Dendritic cell treated with granulocyte-macrophage colony-stimulating factor and Interleukin-4, amounts not matched to agents 40 ng/mL and 50 ng/mL, for 4 days (primary cell): Measurements from ENCODE around the gene DUOXA1.
A peak's percentile ranks its signal among the peaks of the same experiment; 100 is the strongest.

Experiments used
- H3K27ac Mint-ChIP-seq: one replicate; pipeline ENCODE4 v1.8.0; 2022; ENCODE audit warnings: mild to moderate bottlenecking, mixed read lengths
- H3K27me3 Mint-ChIP-seq: one replicate; pipeline ENCODE4 v1.8.0; 2022; ENCODE audit warnings: mild to moderate bottlenecking, mixed read lengths
- H3K36me3 Mint-ChIP-seq: one replicate; pipeline ENCODE4 v1.8.0; 2022; ENCODE audit warnings: low read depth, mixed read lengths
- H3K4me1 Mint-ChIP-seq: one replicate; pipeline ENCODE4 v1.8.0; 2022; ENCODE audit warnings: low read depth, mixed read lengths
- H3K4me3 Mint-ChIP-seq: one replicate; pipeline ENCODE4 v1.8.0; 2022; ENCODE audit warnings: mild to moderate bottlenecking, moderate library complexity, mixed read lengths
- H3K9me3 Mint-ChIP-seq: one replicate; pipeline ENCODE4 v1.8.0; 2022; ENCODE audit warnings: mixed read lengths
- intact Hi-C: fragments of 100-400 bp; cut with micrococcal nuclease; formaldehyde crosslinking; loops from one replicate; pipeline ENCODE4 v1.15.0; 2022

Gene DUOXA1

GRCh38 chr15:45132844-45133560 is 3.3 kb upstream of the DUOXA1 start:
- Mint-ChIP-seq H3K4me1 (peaks cover 30% of the 10 kb centered on the region), H3K27ac (no peak overlapping the region), H3K4me3 (no peak overlapping the region), H3K27me3 (peaks cover 85% of the 10 kb centered on the region), H3K9me3 (no peaks in the 10 kb centered on the region), H3K36me3 (peaks cover 32% of the 10 kb centered on the region)
- intact Hi-C loops = no loop called here

- Mint-ChIP-seq H3K36me3 (peaks cover 27% of the 10 kb centered on the region), H3K27ac (no peak overlapping the region), H3K4me3 (no peak overlapping the region), H3K27me3 (peaks cover 84% of the 10 kb centered on the region), H3K9me3 (no peaks in the 10 kb centered on the region), H3K4me1 (peaks cover 32% of the 10 kb centered on the region)
- intact Hi-C loops = no loop called here
Measured at GRCh38 chr15:45131510-45131909, 1.8 kb upstream of the DUOXA1 start.

GRCh38 chr15:45130291-45131000 is 767 bp upstream of the DUOXA1 start:
- Mint-ChIP-seq H3K4me1 (peaks cover 32% of the 10 kb centered on the region), H3K4me3 (peak overlapping the region; percentile 77), H3K36me3 (peaks cover 27% of the 10 kb centered on the region), H3K27me3 (peaks cover 88% of the 10 kb centered on the region), H3K9me3 (no peaks in the 10 kb centered on the region), H3K27ac (peak overlapping the region; percentile 52)
- intact Hi-C loops = no loop called here

GRCh38 chr15:45128971-45129639 is 574 bp downstream of the DUOXA1 start:
- Mint-ChIP-seq H3K4me1 (peaks cover 24% of the 10 kb centered on the region), H3K9me3 (no peaks in the 10 kb centered on the region), H3K36me3 (peaks cover 19% of the 10 kb centered on the region), H3K27ac (peak overlapping the region; percentile 52), H3K27me3 (peaks cover 86% of the 10 kb centered on the region), H3K4me3 (peak overlapping the region; percentile 77)
- intact Hi-C loops = loop anchor here (5.0 kb wide), 1 partner anchor 33 kb away; no protein-coding TSS in a partner anchor

- Mint-ChIP-seq H3K27me3 (peaks cover 72% of the 10 kb centered on the region), H3K36me3 (peaks cover 4% of the 10 kb centered on the region), H3K4me1 (peaks cover 29% of the 10 kb centered on the region), H3K9me3 (no peaks in the 10 kb centered on the region), H3K4me3 (no peak overlapping the region), H3K27ac (no peak overlapping the region)
- intact Hi-C loops = loop anchor here (5.0 kb wide), 1 partner anchor 36 kb away; no protein-coding TSS in a partner anchor
Measured at GRCh38 chr15:45126535-45127158, 3.0 kb downstream of the DUOXA1 start.

- H3K27me3 Mint-ChIP-seq = peaks cover 56% of the 10 kb centered on the region
- H3K36me3 Mint-ChIP-seq = peaks cover 26% of the 10 kb centered on the region
- H3K27ac Mint-ChIP-seq = no peak overlapping the region
- intact Hi-C loops = no loop called here
- H3K9me3 Mint-ChIP-seq = no peaks in the 10 kb centered on the region
- peaks cover 13% of the 10 kb centered on the region for H3K4me1 Mint-ChIP-seq
- H3K4me3 Mint-ChIP-seq = no peak overlapping the region
Measured at GRCh38 chr15:45123397-45123796, 6.3 kb downstream of the DUOXA1 start.

- Mint-ChIP-seq H3K27ac (no peak overlapping the region), H3K36me3 (peaks cover 31% of the 10 kb centered on the region), H3K27me3 (peaks cover 55% of the 10 kb centered on the region), H3K4me1 (peaks cover 14% of the 10 kb centered on the region), H3K9me3 (no peaks in the 10 kb centered on the region), H3K4me3 (no peak overlapping the region)
- intact Hi-C loops = no loop called here
Measured at GRCh38 chr15:45122719-45123118, 7.0 kb downstream of the DUOXA1 start.

GRCh38 chr15:45121706-45122417 is 7.8 kb downstream of the DUOXA1 start:
- Mint-ChIP-seq H3K4me3 (no peak overlapping the region), H3K27me3 (peaks cover 60% of the 10 kb centered on the region), H3K36me3 (peaks cover 35% of the 10 kb centered on the region), H3K27ac (no peak overlapping the region), H3K9me3 (no peaks in the 10 kb centered on the region), H3K4me1 (peaks cover 22% of the 10 kb centered on the region)
- intact Hi-C loops = no loop called here

GRCh38 chr15:45121020-45121419 is 8.7 kb downstream of the DUOXA1 start:
- Mint-ChIP-seq H3K9me3 (no peaks in the 10 kb centered on the region), H3K4me1 (peaks cover 22% of the 10 kb centered on the region), H3K27me3 (peaks cover 63% of the 10 kb centered on the region), H3K36me3 (peaks cover 35% of the 10 kb centered on the region), H3K4me3 (no peak overlapping the region), H3K27ac (no peak overlapping the region)
- intact Hi-C loops = no loop called here

- Mint-ChIP-seq H3K27me3 (peaks cover 63% of the 10 kb centered on the region), H3K36me3 (peaks cover 35% of the 10 kb centered on the region), H3K4me3 (no peak overlapping the region), H3K27ac (no peak overlapping the region), H3K9me3 (no peaks in the 10 kb centered on the region), H3K4me1 (peaks cover 22% of the 10 kb centered on the region)
- intact Hi-C loops = no loop called here
Measured at GRCh38 chr15:45120081-45120972, 9.4 kb downstream of the DUOXA1 start.

- Mint-ChIP-seq H3K36me3 (peaks cover 35% of the 10 kb centered on the region), H3K27ac (peak overlapping the region; percentile 20), H3K4me3 (no peak overlapping the region), H3K27me3 (peaks cover 67% of the 10 kb centered on the region), H3K4me1 (peaks cover 29% of the 10 kb centered on the region), H3K9me3 (no peaks in the 10 kb centered on the region)
- intact Hi-C loops = no loop called here
Measured at GRCh38 chr15:45118996-45119395, 10.7 kb downstream of the DUOXA1 start.

GRCh38 chr15:45118131-45118588 is 11.5 kb downstream of the DUOXA1 start:
- intact Hi-C loops = no loop called here
- Mint-ChIP-seq H3K9me3 (no peaks in the 10 kb centered on the region), H3K4me1 (peaks cover 34% of the 10 kb centered on the region), H3K27ac (no peak overlapping the region), H3K36me3 (peaks cover 35% of the 10 kb centered on the region), H3K4me3 (peak overlapping the region; percentile 67), H3K27me3 (peaks cover 76% of the 10 kb centered on the region)
